Measurements from ENCODE around the gene CASTOR2.
"Not testable (repeated sequence)": the region's sequence is repeated elsewhere in the genome, so short reads cannot be mapped to it uniquely, and the experiment has no call there.

- TF ChIP-seq, protein P1, sequence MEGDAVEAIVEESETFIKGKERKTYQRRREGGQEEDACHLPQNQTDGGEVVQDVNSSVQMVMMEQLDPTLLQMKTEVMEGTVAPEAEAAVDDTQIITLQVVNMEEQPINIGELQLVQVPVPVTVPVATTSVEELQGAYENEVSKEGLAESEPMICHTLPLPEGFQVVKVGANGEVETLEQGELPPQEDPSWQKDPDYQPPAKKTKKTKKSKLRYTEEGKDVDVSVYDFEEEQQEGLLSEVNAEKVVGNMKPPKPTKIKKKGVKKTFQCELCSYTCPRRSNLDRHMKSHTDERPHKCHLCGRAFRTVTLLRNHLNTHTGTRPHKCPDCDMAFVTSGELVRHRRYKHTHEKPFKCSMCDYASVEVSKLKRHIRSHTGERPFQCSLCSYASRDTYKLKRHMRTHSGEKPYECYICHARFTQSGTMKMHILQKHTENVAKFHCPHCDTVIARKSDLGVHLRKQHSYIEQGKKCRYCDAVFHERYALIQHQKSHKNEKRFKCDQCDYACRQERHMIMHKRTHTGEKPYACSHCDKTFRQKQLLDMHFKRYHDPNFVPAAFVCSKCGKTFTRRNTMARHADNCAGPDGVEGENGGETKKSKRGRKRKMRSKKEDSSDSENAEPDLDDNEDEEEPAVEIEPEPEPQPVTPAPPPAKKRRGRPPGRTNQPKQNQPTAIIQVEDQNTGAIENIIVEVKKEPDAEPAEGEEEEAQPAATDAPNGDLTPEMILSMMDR (IDR thresholded peaks at IDR 0.05): not testable (repeated sequence)
- TF ChIP-seq REST (IDR thresholded peaks at IDR 0.05; ENCODE audit: insufficient read depth in 1 of 2, low read depth in 2 of 2, low read length in 1 of 2); POLR2AphosphoS5 (IDR thresholded peaks at IDR 0.05; ENCODE audit: low read depth, low read length): not testable (repeated sequence)
Measured at GRCh38 chr7:74977523-74977922, 13.0 kb downstream of the CASTOR2 start.

All from Panc1 (cell line).